HCT116 (cell line): ENCODE results near the gene FRMD4B. TPM values are rescaled to one million over a fixed set of nuclear protein-coding genes. Genes with fewer than 3 reads are reported as not detected.

ENCODE experiments used
- ATAC-seq: fragments of 200-7000 bp; cut with Tn5 transposase; 2 replicates; pipeline ENCODE4 v1.9.1; 2020; ENCODE audit warnings: mild to moderate bottlenecking, moderate library complexity
- BruUV-seq: library from RNA; stranded (reverse); fragments of 400-500 nt; replicated peaks from 2 replicates; lab custom pipeline; 2021; lab: Mats Ljungman, UMichigan
- CTCF ChIA-PET: fragments of 300-600 bp; sonication (Branson Sonifier 250); formaldehyde crosslinking; loops from one replicate; lab custom pipeline; 2021; ENCODE audit warnings: antibody characterized with exemption; lab: Charles Lee
- POLR2A ChIA-PET: fragments of 300-600, 350-600 bp; sonication (Branson Sonifier 250); formaldehyde crosslinking; loops from one replicate; lab custom pipeline; 2021; ENCODE audit warnings: antibody characterized with exemption; lab: Charles Lee
- RAD21 ChIA-PET, 2 experiments: fragments of 300-600 bp; sonication (Branson Sonifier 250); formaldehyde crosslinking; loops; one replicate each; lab custom pipeline; 2023; ENCODE audit warnings: low total read pairs in 2 of 2; ENCODE audit not compliant: uncharacterized antibody in 2 of 2, unreplicated experiment in 2 of 2, low non-redundant PET in 1 of 2; lab: Charles Lee
- DNase-seq: peaks from one replicate; pipeline ENCODE4 v3.0.0-alpha.2; 2010; ENCODE audit warnings: low read depth, low spot score
- H2AFZ ChIP-seq: fragments of 200-600 bp; shearing (Covaris generic), sonication (generic); 2 replicates; pipeline ENCODE4 v1.6.1; 2017; ENCODE audit warnings: low read depth, mixed run types, mixed read lengths, antibody characterized with exemption, low read length; ENCODE audit not compliant: poor library complexity, severe bottlenecking
- H3K27ac ChIP-seq: 2 replicates; pipeline ENCODE4 v1.5.1; 2012; ENCODE audit warnings: low read depth, low read length
- H3K27me3 ChIP-seq: fragments of 200-600 bp; sonication (generic); 2 replicates; pipeline ENCODE4 v1.6.1; 2016; ENCODE audit warnings: mixed run types, low read length, mixed read lengths; ENCODE audit not compliant: insufficient read depth
- H3K36me3 ChIP-seq, 2 experiments: fragments of 200-500 bp in 1 of 2; fragments of 200-600 bp in 1 of 2; sonication (Bioruptor generic) in 1 of 2; sonication (generic) in 1 of 2; 2 replicates each; pipeline versions ENCODE4 v1.5.1 to v1.6.1; 2014 to 2016; ENCODE audit warnings: low read length in 2 of 2, inconsistent platforms in 1 of 2, mixed read lengths in 1 of 2, mixed run types in 1 of 2; ENCODE audit not compliant: insufficient read depth in 2 of 2, control insufficient read depth in 1 of 2
- H3K4me1 ChIP-seq, 2 experiments: fragments of 200-600 bp in 1 of 2; sonication (generic) in 1 of 2; 2 replicates each; pipeline versions ENCODE4 v1.5.1 to v1.6.1; 2012 to 2017; ENCODE audit warnings: low read length in 2 of 2, inconsistent platforms in 1 of 2, mild to moderate bottlenecking in 1 of 2, mixed read lengths in 1 of 2, mixed run types in 1 of 2, moderate library complexity in 1 of 2; ENCODE audit not compliant: insufficient read depth in 2 of 2, control insufficient read depth in 1 of 2
- H3K4me2 ChIP-seq: fragments of 200-600 bp; sonication (generic); 2 replicates; pipeline ENCODE4 v1.6.1; 2017; ENCODE audit warnings: mixed run types, low read length, mixed read lengths
- H3K4me3 ChIP-seq, 2 experiments: fragments of 200-600 bp in 1 of 2; sonication (generic) in 1 of 2; replicated peaks in 1 of 2; 2 replicates each; pipeline ENCODE4 v1.5.1; 2011 to 2016; ENCODE audit warnings: low read length in 2 of 2, control low read depth in 1 of 2, low read depth in 1 of 2, mild to moderate bottlenecking in 1 of 2, mixed read lengths in 1 of 2, mixed run types in 1 of 2
- H3K79me2 ChIP-seq: fragments of 200-600 bp; sonication (generic); 2 replicates; pipeline ENCODE4 v1.6.1; 2017; ENCODE audit warnings: mild to moderate bottlenecking, mixed run types, low read length, moderate library complexity, mixed read lengths; ENCODE audit not compliant: insufficient read depth
- H3K9ac ChIP-seq: fragments of 200-600 bp; sonication (generic); 2 replicates; pipeline ENCODE4 v1.6.1; 2016; ENCODE audit warnings: low read length, mixed read lengths
- H3K9me2 ChIP-seq: fragments of 200-600 bp; sonication (generic), shearing (Covaris generic); 2 replicates; pipeline ENCODE4 v1.6.1; 2017; ENCODE audit warnings: mixed run types, mild to moderate bottlenecking, moderate library complexity; ENCODE audit not compliant: insufficient read depth
- H3K9me3 ChIP-seq, 2 experiments: fragments of 200-500 bp in 1 of 2; fragments of 200-600 bp in 1 of 2; sonication (Bioruptor generic) in 1 of 2; sonication (generic) in 1 of 2; 2 replicates each; pipeline ENCODE4 v1.6.1; 2014 to 2017; ENCODE audit warnings: low read length in 2 of 2, mixed read lengths in 2 of 2, inconsistent platforms in 1 of 2, low read depth in 1 of 2, mild to moderate bottlenecking in 1 of 2, mixed run types in 1 of 2, moderate library complexity in 1 of 2; ENCODE audit not compliant: control insufficient read depth in 1 of 2, insufficient read depth in 1 of 2
- H4K20me1 ChIP-seq: fragments of 200-600 bp; sonication (generic), shearing (Covaris generic); 2 replicates; pipeline ENCODE4 v1.6.1; 2017; ENCODE audit warnings: mixed run types, mild to moderate bottlenecking, moderate library complexity; ENCODE audit not compliant: insufficient read depth
- ATF3 ChIP-seq: IDR thresholded peaks from 2 replicates; pipeline ENCODE4 v1.6.1; 2012
- CEBPB ChIP-seq: IDR thresholded peaks from 2 replicates; pipeline ENCODE4 v1.6.1; 2012; ENCODE audit warnings: low read depth
- CTCF ChIP-seq, 3 experiments: fragments of 200-600 bp in 1 of 3; sonication (generic) in 1 of 3; IDR thresholded peaks in 2 of 3; conservative IDR thresholded peaks in 1 of 3; 2 replicates each; pipeline ENCODE4 v1.5.1; 2012 to 2017; ENCODE audit warnings: low read depth in 2 of 3, low read length in 2 of 3, antibody characterized with exemption in 1 of 3, borderline replicate concordance in 1 of 3, control low read depth in 1 of 3, mild to moderate bottlenecking in 1 of 3, mixed read lengths in 1 of 3, mixed run types in 1 of 3, moderate library complexity in 1 of 3; ENCODE audit not compliant: insufficient read depth in 1 of 3
- EGR1 ChIP-seq: IDR thresholded peaks from 2 replicates; pipeline ENCODE4 v1.6.1; 2012; ENCODE audit warnings: low read depth
- ELF1 ChIP-seq: IDR thresholded peaks from 2 replicates; pipeline ENCODE4 v1.6.1; 2012; ENCODE audit warnings: low read depth, borderline replicate concordance
- EZH2 ChIP-seq: fragments of 200-600 bp; sonication (generic); IDR thresholded peaks from 2 replicates; pipeline ENCODE4 v1.6.1; 2017; ENCODE audit warnings: antibody characterized with exemption, mixed run types
- FOSL1 ChIP-seq: IDR thresholded peaks from 2 replicates; pipeline ENCODE4 v1.6.1; 2012; ENCODE audit warnings: low read depth
- JUND ChIP-seq: IDR thresholded peaks from 2 replicates; pipeline ENCODE4 v1.6.1; 2012
- MAX ChIP-seq: IDR thresholded peaks from 2 replicates; pipeline ENCODE4 v1.6.1; 2012
- POLR2AphosphoS5 ChIP-seq: IDR thresholded peaks from 2 replicates; pipeline ENCODE4 v1.6.1; 2011; ENCODE audit warnings: mild to moderate bottlenecking, low read depth, low read length, moderate library complexity
- RAD21 ChIP-seq: IDR thresholded peaks from 2 replicates; pipeline ENCODE4 v1.6.1; 2012; ENCODE audit warnings: low read depth, mild to moderate bottlenecking
- SP1 ChIP-seq: IDR thresholded peaks from 2 replicates; pipeline ENCODE4 v1.6.1; 2012; ENCODE audit warnings: low read depth
- TCF7L2 ChIP-seq: IDR thresholded peaks from 2 replicates; pipeline ENCODE4 v1.7.0; 2011; ENCODE audit warnings: borderline replicate concordance, inconsistent platforms; ENCODE audit not compliant: insufficient read depth, insufficient read length; ENCODE audit errors: extremely low read depth
- YY1 ChIP-seq: IDR thresholded peaks from 2 replicates; pipeline ENCODE4 v1.6.1; 2011; ENCODE audit warnings: low read length, low read depth, moderate library complexity, mild to moderate bottlenecking; ENCODE audit not compliant: insufficient replicate concordance; ENCODE audit errors: extremely low read depth
- ZBTB33 ChIP-seq: IDR thresholded peaks from 2 replicates; pipeline ENCODE4 v1.6.1; 2011; ENCODE audit warnings: mild to moderate bottlenecking, low read length, moderate library complexity; ENCODE audit not compliant: insufficient replicate concordance; ENCODE audit errors: extremely low read depth
- ZNF274 ChIP-seq: fragments of 200-500 bp; sonication (Bioruptor generic); IDR thresholded peaks from 2 replicates; pipeline ENCODE4 v1.6.1; 2014; ENCODE audit warnings: mild to moderate bottlenecking, low read depth, low read length, inconsistent platforms
- intact Hi-C: fragments of 100-400 bp; cut with micrococcal nuclease; formaldehyde crosslinking; loops from 2 replicates; pipeline ENCODE4 v1.10.0; 2022
- total RNA-seq: library from RNA; stranded (reverse); gene quantifications from one replicate; pipeline ENCODE4 v1.2.1, GENCODE V29; 2021; ENCODE audit not compliant: unreplicated experiment

Gene FRMD4B
- total RNA-seq, 1 experiment from 2014 or later = 2.0 TPM

- no peak overlapping the region for H3K9ac ChIP-seq
- no peaks in the 10 kb centered on the region for H3K9me2 ChIP-seq
- no peak overlapping the region for H3K4me2 ChIP-seq
- H3K36me3 ChIP-seq = no peaks in the 10 kb centered on the region
- POLR2A ChIA-PET = no interaction called here
- ATAC-seq = no peak
- H3K4me1 ChIP-seq = no peaks in the 10 kb centered on the region
- no peaks in the 10 kb centered on the region for H3K9me3 ChIP-seq
- H4K20me1 ChIP-seq = no peaks in the 10 kb centered on the region
- TF ChIP-seq ZBTB33 = no peak
- no peak for TF ChIP-seq POLR2AphosphoS5
- TF ChIP-seq JUND = no peak
- no peak for TF ChIP-seq ATF3
- no peak for TF ChIP-seq ELF1
- no peak for TF ChIP-seq YY1
- no peak for TF ChIP-seq CEBPB
- no peak for TF ChIP-seq RAD21
- TF ChIP-seq CTCF (IDR thresholded peaks at IDR 0.05 in 2 of 3, conservative IDR thresholded peaks at IDR 0.05 in 1 of 3; ENCODE audit: borderline replicate concordance in 1 of 3, insufficient read depth in 1 of 3, low read depth in 2 of 3, low read length in 2 of 3) = no peak
- no peak for TF ChIP-seq MAX
- TF ChIP-seq SP1 = no peak
- TF ChIP-seq TCF7L2 = no peak
- no peak for TF ChIP-seq ZNF274
- TF ChIP-seq EGR1 = no peak
- no peak for TF ChIP-seq FOSL1
- no peak for TF ChIP-seq EZH2
- no peak overlapping the region for H2AFZ ChIP-seq
- RAD21 ChIA-PET = interaction anchor here in 1 of 2 experiments (1.1 to 1.5 kb wide), 2 partner anchors 39 to 41 kb away, joined by 3 read pairs; no protein-coding TSS in a partner anchor
- intact Hi-C loops = no loop called here
- CTCF ChIA-PET = interaction anchor here (0.6 to 4.9 kb wide), 6 partner anchors 40 to 280 kb away, joined by 3 to 63 read pairs (median 16); no protein-coding TSS in a partner anchor
- H3K27ac ChIP-seq = no peak overlapping the region
- no peaks in the 10 kb centered on the region for H3K79me2 ChIP-seq
- no peaks in the 10 kb centered on the region for H3K27me3 ChIP-seq
- no TSS peak for BruUV-seq
- no peak overlapping the region for H3K4me3 ChIP-seq
- no peak for DNase-seq
These were observed 225.4 kb downstream of the FRMD4B start for GRCh38 chr3:69160525-69160924.
